Measurements from ENCODE around the gene HES4.
"Not testable (repeated sequence)": the region's sequence is repeated elsewhere in the genome, so short reads cannot be mapped to it uniquely, and the experiment has no call there.

Gene HES4

DNA sequence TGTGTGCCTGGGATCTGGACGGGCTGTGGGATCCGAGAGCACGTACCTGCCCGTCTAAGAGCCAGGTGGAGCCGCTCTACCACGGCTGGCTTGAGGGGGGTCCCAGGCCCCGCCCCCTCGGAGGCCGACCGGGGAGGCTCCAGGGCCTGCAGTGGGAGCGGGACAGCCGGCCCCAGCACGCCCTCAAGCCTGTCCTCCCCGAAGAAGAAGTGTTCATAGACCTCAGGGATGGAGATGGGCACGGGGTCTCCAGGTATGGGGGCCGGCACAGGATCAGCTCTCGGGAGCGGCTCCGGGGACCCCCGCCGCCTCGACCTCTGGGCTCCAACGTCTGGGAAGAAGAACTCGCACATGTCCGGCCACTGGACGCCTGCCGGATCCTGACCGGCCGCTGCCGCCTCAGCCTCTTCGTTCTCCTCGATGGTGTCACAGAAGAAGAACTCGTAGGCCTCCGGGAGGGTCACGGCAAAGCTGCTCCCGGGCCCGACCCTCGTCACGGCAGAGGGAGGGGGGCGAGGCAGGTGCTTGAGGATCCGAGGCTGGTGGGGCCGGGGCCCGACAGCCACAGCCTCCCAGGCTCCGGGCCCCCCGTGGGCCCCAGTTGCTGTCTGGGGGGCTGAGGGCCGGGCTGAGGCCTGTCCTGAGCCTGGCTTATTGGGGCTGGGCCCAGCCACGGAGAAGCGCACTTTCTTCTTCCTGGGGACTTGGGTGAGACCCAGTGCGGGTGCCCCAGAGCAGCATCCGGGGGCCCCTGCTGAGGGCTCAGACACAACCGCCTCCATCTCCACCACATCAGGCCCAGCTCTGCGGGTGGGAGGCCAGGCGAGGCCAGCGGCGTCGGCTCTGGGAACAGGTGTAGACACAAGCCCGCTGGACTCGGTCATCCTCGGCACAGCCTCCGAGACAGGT lies 20.8 kb downstream of the HES4 start:
- no peak for DNase-seq

DNA sequence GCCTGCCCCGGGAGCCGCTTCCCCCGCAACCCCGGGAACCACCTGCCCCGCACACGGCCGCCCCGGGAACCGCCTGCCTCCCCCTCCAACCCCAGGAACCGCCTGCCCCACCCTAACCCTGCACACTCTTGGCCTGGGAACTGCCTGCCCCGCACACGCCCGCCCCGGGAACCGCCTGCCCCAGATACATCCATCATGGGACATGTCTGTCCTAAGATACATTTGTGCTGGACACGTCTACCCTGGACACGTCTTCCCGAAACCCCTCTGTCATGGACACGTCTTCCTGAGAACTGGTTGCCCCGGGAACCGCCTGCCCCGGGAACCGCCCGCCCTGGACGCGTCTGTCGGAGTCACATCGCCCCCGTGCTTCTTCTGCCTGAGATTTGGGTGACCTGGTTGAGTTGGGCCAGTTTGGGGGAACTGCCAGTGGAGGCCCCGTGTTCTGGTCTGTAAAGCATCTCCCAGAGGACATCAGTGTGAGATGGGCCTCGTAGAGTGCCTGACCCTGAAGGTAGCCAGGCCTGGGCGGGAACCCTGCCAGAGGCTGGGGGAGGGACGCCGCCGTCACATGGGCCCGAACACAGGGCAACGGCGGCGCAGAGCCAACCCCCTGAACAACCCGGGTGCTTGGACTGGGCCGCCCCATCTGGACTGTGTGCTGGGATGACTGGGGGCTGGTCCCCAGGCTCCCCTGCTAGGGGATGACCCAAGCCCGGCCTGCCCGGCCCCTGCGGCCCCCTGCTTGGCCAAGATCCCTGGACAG lies 21.6 kb downstream of the HES4 start:
- no peak for DNase-seq

DNA sequence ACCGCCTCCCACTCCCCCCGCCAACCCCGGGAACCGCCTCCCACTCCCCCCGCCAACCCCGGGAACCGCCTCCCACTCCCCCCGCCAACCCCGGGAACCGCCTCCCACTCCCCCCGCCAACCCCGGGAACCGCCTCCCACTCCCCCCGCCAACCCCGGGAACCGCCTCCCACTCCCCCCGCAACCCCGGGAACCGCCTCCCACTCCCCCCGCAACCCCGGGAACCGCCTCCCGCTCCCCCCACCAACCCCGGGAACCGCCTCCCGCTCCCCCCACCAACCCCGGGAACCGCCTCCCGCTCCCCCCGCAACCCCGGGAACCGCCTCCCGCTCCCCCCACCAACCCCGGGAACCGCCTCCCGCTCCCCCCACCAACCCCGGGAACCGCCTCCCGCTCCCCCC lies 23.1 kb downstream of the HES4 start:
- not testable (repeated sequence) for DNase-seq

GRCh38 chr1:975896-976683 lies 23.8 kb downstream of the HES4 start:
- peak; percentile 74 for DNase-seq

- DNase-seq = no peak
These were observed 24.5 kb downstream of the HES4 start for GRCh38 chr1:975365-975764.

- no peak for DNase-seq
These were observed 25.1 kb downstream of the HES4 start for GRCh38 chr1:974687-975328.

- no peak for DNase-seq
These were observed 25.6 kb downstream of the HES4 start for GRCh38 chr1:974293-974640.

- no peak for DNase-seq
These were observed 26.2 kb downstream of the HES4 start for GRCh38 chr1:973459-974292.

DNA sequence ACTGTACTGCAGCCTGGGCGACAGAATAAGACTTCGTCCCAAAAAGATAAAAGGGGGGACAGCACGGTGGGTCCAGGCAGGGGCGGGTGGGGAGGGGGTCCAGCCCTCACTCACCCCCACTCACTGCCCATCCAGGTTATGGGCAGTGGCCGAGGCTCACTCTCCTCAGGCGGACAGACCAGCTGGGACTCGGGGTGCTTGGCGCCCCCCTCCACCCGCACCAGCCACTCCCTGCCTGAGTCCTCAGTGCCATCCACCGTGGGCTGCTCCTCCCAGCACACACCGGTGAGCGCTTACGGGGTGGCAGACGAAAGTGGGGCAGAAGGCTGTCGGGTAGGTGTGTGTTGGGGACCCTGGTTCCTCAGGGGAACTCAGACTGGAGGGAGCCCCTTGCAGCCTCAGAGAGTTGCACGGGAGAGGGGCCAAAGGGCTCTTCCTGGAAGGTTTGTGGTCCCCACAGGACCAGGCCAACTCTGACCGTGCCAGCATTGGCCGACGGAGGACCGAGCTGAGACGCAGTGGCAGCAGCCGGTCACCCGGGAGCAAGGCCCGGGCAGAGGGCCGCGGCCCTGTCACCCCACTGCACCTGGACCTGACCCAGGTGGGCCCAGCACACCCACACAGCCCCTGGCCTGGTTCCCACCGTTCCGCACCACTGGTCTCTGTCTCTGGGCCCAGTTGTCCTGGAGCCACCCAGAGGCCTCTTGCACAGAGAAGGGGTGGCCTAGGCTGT lies 27.0 kb downstream of the HES4 start:
- DNase-seq = no peak

- DNase-seq = no peak
These were observed 28.0 kb downstream of the HES4 start for GRCh38 chr1:971751-972506.

DNA sequence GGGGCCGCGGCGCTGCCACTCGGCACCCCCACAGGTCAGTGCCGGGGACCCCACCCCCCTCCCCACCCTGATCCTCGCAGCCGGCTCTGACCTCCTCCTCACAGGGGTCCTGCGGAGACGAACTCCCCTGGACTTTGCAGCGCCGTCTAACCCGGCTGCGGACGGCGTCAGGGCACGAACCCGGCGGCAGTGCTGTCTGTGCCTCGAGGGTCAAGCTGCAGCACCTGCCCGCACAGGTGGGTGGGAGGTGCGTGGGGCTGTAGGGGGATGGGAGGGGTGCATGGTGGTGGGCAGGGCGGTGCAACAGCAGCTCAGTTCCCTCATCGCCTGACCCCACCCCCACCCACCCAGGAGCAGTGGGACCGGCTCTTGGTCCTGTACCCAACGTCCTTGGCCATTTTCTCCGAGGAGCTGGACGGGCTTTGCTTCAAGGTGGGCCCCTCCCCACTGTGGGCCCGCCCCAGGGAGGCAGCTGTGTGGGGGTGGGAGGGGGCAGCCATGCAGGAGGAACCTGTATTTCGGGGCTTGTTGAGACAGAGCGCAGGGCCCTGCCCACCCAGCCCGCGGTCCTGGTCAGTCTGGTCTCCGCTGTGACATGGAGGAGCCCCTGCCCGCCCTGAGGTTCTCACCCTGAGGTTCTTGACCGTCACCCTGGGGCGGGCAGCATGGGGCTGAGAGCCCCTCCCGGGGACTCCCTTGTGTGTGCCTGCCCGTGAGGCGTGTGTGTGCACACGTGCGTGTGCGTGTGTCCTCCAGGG lies 28.7 kb downstream of the HES4 start:
- no peak for DNase-seq

DNA sequence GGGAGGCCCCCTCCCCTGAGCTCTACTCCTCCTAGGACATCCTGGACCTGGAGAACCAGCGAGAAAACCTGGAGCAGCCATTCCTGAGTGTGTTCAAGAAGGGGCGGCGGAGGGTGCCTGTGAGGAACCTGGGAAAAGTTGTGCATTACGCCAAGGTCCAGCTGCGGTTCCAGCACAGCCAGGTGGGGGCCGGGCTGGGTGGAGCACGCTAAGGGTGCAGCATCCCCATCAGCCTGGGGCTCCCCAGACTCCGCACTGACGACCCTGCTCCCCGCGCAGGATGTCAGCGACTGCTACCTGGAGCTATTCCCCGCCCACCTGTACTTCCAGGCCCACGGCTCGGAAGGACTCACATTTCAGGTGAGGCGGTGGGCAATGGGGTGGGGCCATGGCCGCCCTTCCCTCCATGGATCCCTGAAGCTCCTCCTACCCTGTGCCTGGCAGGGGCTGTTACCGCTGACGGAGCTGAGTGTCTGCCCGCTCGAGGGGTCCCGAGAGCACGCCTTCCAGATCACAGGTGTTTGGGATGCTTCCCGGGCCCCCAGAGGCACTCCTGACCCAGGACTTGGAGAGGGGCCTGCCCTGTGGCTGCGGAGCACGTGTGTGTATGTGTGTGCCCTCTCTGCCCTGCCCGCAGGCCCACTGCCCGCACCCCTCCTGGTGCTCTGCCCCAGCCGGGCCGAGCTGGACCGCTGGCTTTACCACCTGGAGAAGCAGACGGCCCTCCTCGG lies 29.5 kb downstream of the HES4 start:
- no peak for DNase-seq

GRCh38 chr1:969260-969855 lies 30.5 kb downstream of the HES4 start:
- no peak for DNase-seq

- no peak for DNase-seq
These were observed 32.2 kb downstream of the HES4 start for GRCh38 chr1:967466-968343.

DNA sequence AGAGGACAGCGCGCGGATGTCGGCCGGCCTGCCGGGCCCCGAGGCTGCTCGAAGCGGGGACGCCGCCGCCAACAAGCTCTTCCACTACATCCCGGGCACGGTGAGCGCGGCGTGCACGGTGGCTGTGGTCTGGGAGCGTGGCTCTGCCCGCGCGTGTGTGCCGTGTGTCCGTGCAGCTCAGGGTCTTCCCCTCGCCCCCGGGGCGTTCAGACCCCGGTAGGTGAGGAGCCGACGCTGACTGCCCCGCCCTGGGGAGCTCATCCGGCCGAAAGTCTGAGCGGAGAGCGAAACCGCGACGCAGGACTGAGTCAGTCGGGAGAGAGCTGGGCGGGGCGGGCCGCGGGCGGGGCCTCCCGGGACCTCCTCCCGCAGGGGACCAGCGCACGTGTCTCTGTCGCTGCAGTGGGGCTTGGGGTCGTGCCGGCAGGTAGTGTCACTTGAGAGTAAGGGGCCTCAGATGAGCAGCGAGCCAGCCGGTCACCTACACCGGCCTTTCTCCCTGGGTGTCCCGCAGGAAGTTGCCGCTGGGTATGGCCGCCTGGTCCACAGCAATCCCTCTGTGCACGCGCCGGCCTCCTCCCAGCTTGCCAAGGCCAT lies 33.1 kb downstream of the HES4 start:
- peak; percentile 89 for DNase-seq

GRCh38 chr1:966135-966703 lies 33.7 kb downstream of the HES4 start, which contains the start of gene PLEKHN1:
PLEKHN1 (plus strand) TSS chr1:966482; CDS start chr1:966532, 50 bp downstream.
- DNase-seq = no peak
